H9 (cell line): Measurements from ENCODE around the gene MFSD6. TPM values are rescaled to one million over a fixed set of nuclear protein-coding genes. Genes with fewer than 3 reads are reported as not detected.

Experiments
- DNase-seq: peaks from one replicate; pipeline ENCODE4 v3.0.0-alpha.2; 2017
- H2AFZ ChIP-seq: one replicate; pipeline ENCODE4 v1.6.1; 2013; ENCODE audit warnings: mild to moderate bottlenecking, low read length, control low read depth, moderate library complexity
- H2AK5ac ChIP-seq: 2 replicates; pipeline ENCODE4 v1.6.1; 2013; ENCODE audit warnings: low read length, control low read depth, mixed read lengths; ENCODE audit not compliant: insufficient read length
- H2BK120ac ChIP-seq: one replicate; pipeline ENCODE4 v1.6.1; 2013; ENCODE audit warnings: low read depth, mild to moderate bottlenecking, low read length, control low read depth, inconsistent platforms; ENCODE audit not compliant: poor library complexity, severe bottlenecking
- H2BK12ac ChIP-seq: 2 replicates; pipeline ENCODE4 v1.6.1; 2013; ENCODE audit warnings: low read length, control low read depth, mixed read lengths, low read depth; ENCODE audit not compliant: insufficient read length
- H2BK15ac ChIP-seq: 2 replicates; pipeline ENCODE4 v1.6.1; 2013; ENCODE audit warnings: low read depth, low read length, control low read depth
- H2BK20ac ChIP-seq: one replicate; pipeline ENCODE4 v1.6.1; 2013; ENCODE audit warnings: low read depth, mild to moderate bottlenecking, low read length, control low read depth, inconsistent platforms; ENCODE audit not compliant: poor library complexity, severe bottlenecking
- H2BK5ac ChIP-seq: 2 replicates; pipeline ENCODE4 v1.6.1; 2013; ENCODE audit warnings: low read length, control low read depth, mixed read lengths; ENCODE audit not compliant: insufficient read length
- H3K14ac ChIP-seq: 2 replicates; pipeline ENCODE4 v1.6.1; 2013; ENCODE audit warnings: low read length, control low read depth; ENCODE audit not compliant: insufficient read depth
- H3K18ac ChIP-seq: 2 replicates; pipeline ENCODE4 v1.6.1; 2013; ENCODE audit warnings: low read depth, mild to moderate bottlenecking, mixed read lengths, low read length, control low read depth; ENCODE audit not compliant: insufficient read length
- H3K23ac ChIP-seq: 2 replicates; pipeline ENCODE4 v1.6.1; 2013; ENCODE audit warnings: low read length, control low read depth, mixed read lengths, low read depth; ENCODE audit not compliant: insufficient read length
- H3K23me2 ChIP-seq: 2 replicates; pipeline ENCODE4 v1.6.1; 2013; ENCODE audit warnings: low read depth, mild to moderate bottlenecking, mixed read lengths, low read length, control low read depth; ENCODE audit not compliant: insufficient read length, poor library complexity, severe bottlenecking
- H3K27ac ChIP-seq: 2 replicates; pipeline ENCODE4 v1.5.1; 2013; ENCODE audit warnings: low read length, control low read depth, mixed read lengths, low read depth; ENCODE audit not compliant: insufficient read length
- H3K27me3 ChIP-seq: 2 replicates; pipeline ENCODE4 v1.6.1; 2013; ENCODE audit warnings: low read length, control low read depth, inconsistent platforms; ENCODE audit not compliant: insufficient read depth
- H3K4ac ChIP-seq: 2 replicates; pipeline ENCODE4 v1.6.1; 2013; ENCODE audit warnings: low read depth, mild to moderate bottlenecking, control low read depth, inconsistent platforms, low read length, moderate library complexity
- H3K4me1 ChIP-seq: 2 replicates; pipeline ENCODE4 v1.6.1; 2013; ENCODE audit warnings: low read length, control low read depth, inconsistent platforms; ENCODE audit not compliant: insufficient read depth
- H3K4me2 ChIP-seq: 2 replicates; pipeline ENCODE4 v1.6.1; 2013; ENCODE audit warnings: low read length, control low read depth, mixed read lengths; ENCODE audit not compliant: insufficient read length, insufficient read depth
- H3K56ac ChIP-seq: 2 replicates; pipeline ENCODE4 v1.6.1; 2013; ENCODE audit warnings: low read depth, mild to moderate bottlenecking, mixed read lengths, low read length, control low read depth; ENCODE audit not compliant: insufficient read length
- H3K79me1 ChIP-seq: 2 replicates; pipeline ENCODE4 v1.6.1; 2013; ENCODE audit warnings: low read depth, mild to moderate bottlenecking, moderate library complexity, low read length, control low read depth, inconsistent platforms; ENCODE audit not compliant: insufficient read depth, poor library complexity, severe bottlenecking
- H3K79me2 ChIP-seq: 2 replicates; pipeline ENCODE4 v1.6.1; 2013; ENCODE audit warnings: low read length, control low read depth, inconsistent platforms; ENCODE audit not compliant: insufficient read depth
- H3K9ac ChIP-seq: 2 replicates; pipeline ENCODE4 v1.6.1; 2013; ENCODE audit warnings: low read length, control low read depth, mixed read lengths; ENCODE audit not compliant: insufficient read length; ENCODE audit errors: extremely low read depth
- H3K9me3 ChIP-seq: one replicate; pipeline ENCODE4 v1.6.1; 2013; ENCODE audit warnings: low read depth, low read length, inconsistent platforms; ENCODE audit not compliant: control insufficient read depth
- H3T11ph ChIP-seq: one replicate; pipeline ENCODE4 v1.6.1; 2013; ENCODE audit warnings: mild to moderate bottlenecking, low read length, control low read depth, inconsistent platforms
- H4K20me1 ChIP-seq: one replicate; pipeline ENCODE4 v1.6.1; 2013; ENCODE audit not compliant: control insufficient read depth, insufficient read length, insufficient read depth
- H4K5ac ChIP-seq: 2 replicates; pipeline ENCODE4 v1.6.1; 2013; ENCODE audit warnings: low read depth, mild to moderate bottlenecking, mixed read lengths, low read length, control low read depth; ENCODE audit not compliant: insufficient read length
- H4K8ac ChIP-seq: replicated peaks from 2 replicates; pipeline ENCODE4 v1.6.1; 2013; ENCODE audit warnings: low read length, control low read depth, mixed read lengths, low read depth; ENCODE audit not compliant: insufficient read length
- H4K91ac ChIP-seq: 2 replicates; pipeline ENCODE4 v1.6.1; 2013; ENCODE audit warnings: low read depth, mild to moderate bottlenecking, moderate library complexity, mixed read lengths, low read length, control low read depth; ENCODE audit not compliant: insufficient read length
- H3K27ac Mint-ChIP-seq, 3 experiments: 2 replicates in 2 of 3; 3 replicates in 1 of 3; pipeline ENCODE4 v1.8.0; 2020 to 2021; ENCODE audit warnings: mixed read lengths in 3 of 3, mild to moderate bottlenecking in 1 of 3, moderate library complexity in 1 of 3
- H3K27me3 Mint-ChIP-seq: 2 replicates; pipeline ENCODE4 v1.8.0; 2021; ENCODE audit warnings: low read depth, mild to moderate bottlenecking, moderate library complexity, mixed read lengths
- H3K36me3 Mint-ChIP-seq, 3 experiments: 2 replicates in 2 of 3; 3 replicates in 1 of 3; pipeline ENCODE4 v1.8.0; 2020 to 2021; ENCODE audit warnings: low read depth in 3 of 3, mixed read lengths in 3 of 3; ENCODE audit not compliant: insufficient read depth in 1 of 3
- H3K4me1 Mint-ChIP-seq, 2 experiments: 2 replicates each; pipeline ENCODE4 v1.8.0; 2020; ENCODE audit warnings: mixed read lengths in 2 of 2
- H3K4me3 Mint-ChIP-seq, 2 experiments: 2 replicates in 1 of 2; 3 replicates in 1 of 2; pipeline ENCODE4 v1.8.0; 2020 to 2021; ENCODE audit warnings: mild to moderate bottlenecking in 2 of 2, mixed read lengths in 2 of 2, moderate library complexity in 1 of 2
- H3K9me3 Mint-ChIP-seq, 2 experiments: 2 replicates in 1 of 2; 3 replicates in 1 of 2; pipeline ENCODE4 v1.8.0; 2020; ENCODE audit warnings: mild to moderate bottlenecking in 2 of 2, mixed read lengths in 2 of 2, moderate library complexity in 1 of 2
- CTCF ChIP-seq: fragments of 200-600 bp; sonication (generic); conservative IDR thresholded peaks from 3 replicates; pipeline ENCODE4 v1.8.0; 2021; ENCODE audit warnings: antibody characterized with exemption, mild to moderate bottlenecking
- WGBS: extraction: QIAGEN DNeasy Blood & Tissue Kit; methylation state at CpG from one replicate; pipeline ENCODE4 v1.1.7; 2013; ENCODE audit warnings: missing lambda C conversion rate, low lambda C conversion rate, mixed read lengths; ENCODE audit not compliant: insufficient read length; ENCODE audit errors: extremely low coverage; 5-methylcytosine and 5-hydroxymethylcytosine counted together
- total RNA-seq: library from RNA; stranded (reverse); gene quantifications from 2 replicates; pipeline ENCODE4 v1.2.1, GENCODE V29; 2021

Gene MFSD6
- total RNA-seq, 1 experiment from 2014 or later = 4.0 TPM

- no CpG with 5 or more reads among the region's 1 CpG for WGBS
- Histone ChIP-seq H2BK12ac (no peak overlapping the region), H3K56ac (no peak overlapping the region), H4K20me1 (no peaks in the 10 kb centered on the region), H3K4ac (no peak overlapping the region), H4K91ac (no peak overlapping the region), H2AK5ac (no peak overlapping the region), H2BK120ac (no peak overlapping the region), H3T11ph (no peak overlapping the region), H3K4me2 (peak overlapping the region; percentile 62), H3K9ac (no peak overlapping the region), H2BK20ac (no peak overlapping the region), H3K79me2 (no peaks in the 10 kb centered on the region), H4K5ac (no peak overlapping the region), H3K4me1 (peaks cover 3% of the 10 kb centered on the region; the same call in 1 of the 2 replicates), H2AFZ (no peak overlapping the region), H3K18ac (no peak overlapping the region), H3K27ac (no peak overlapping the region), H3K27me3 (no peaks in the 10 kb centered on the region), H3K9me3 (no peaks in the 10 kb centered on the region), H3K23me2 (peaks cover 10% of the 10 kb centered on the region), H3K79me1 (no peaks in the 10 kb centered on the region), H3K23ac (no peak overlapping the region), H2BK5ac (no peak overlapping the region), H4K8ac (no peak overlapping the region), H2BK15ac (no peak overlapping the region), H3K14ac (no peak overlapping the region)
- Mint-ChIP-seq H3K4me3 (peak overlapping the region; percentile 76 to 85), H3K36me3 (peaks cover 32 to 42% (median 32%) of the 10 kb centered on the region in 3 experiments), H3K27ac (no peak overlapping the region), H3K4me1 (peaks cover 24 to 31% of the 10 kb centered on the region in 2 experiments), H3K27me3 (no peaks in the 10 kb centered on the region; the same call in 1 of the 2 replicates), H3K9me3 (peaks cover 32 to 35% of the 10 kb centered on the region in 2 experiments)
- no peak for TF ChIP-seq CTCF
- no peak for DNase-seq
These were observed 127.4 kb downstream of the MFSD6 start for GRCh38 chr2:190535586-190535985.
